K562 (cell line): ENCODE data around the gene NLRP9. TPM values are rescaled to one million over a fixed set of nuclear protein-coding genes. Genes with fewer than 3 reads are reported as not detected.
"Not testable (repeated sequence)": the region's sequence is repeated elsewhere in the genome, so short reads cannot be mapped to it uniquely, and the experiment has no call there.

Source experiments
- ATAC-seq: fragments of 200-7000 bp; cut with Tn5 transposase; 3 replicates; pipeline ENCODE4 v1.9.1; 2020; ENCODE audit warnings: moderate library complexity
- BruUV-seq: library from RNA; stranded (reverse); fragments of 400-500 nt; replicated peaks from 2 replicates; lab custom pipeline; 2021; lab: Mats Ljungman, UMichigan
- CTCF ChIA-PET: fragments of 300-600 bp; formaldehyde crosslinking; extraction: SDS; loops from one replicate; lab custom pipeline; 2021; ENCODE audit warnings: low intra/inter-chr PET ratio; lab: Yijun Ruan, JAX
- POLR2A ChIA-PET: fragments of 300-600, 350-650 bp; sonication (Branson Sonifier 250); formaldehyde crosslinking; extraction: SDS; loops from one replicate; lab custom pipeline; 2021; ENCODE audit warnings: antibody characterized with exemption, inconsistent platforms; lab: Yijun Ruan, JAX
- DNase-seq, 4 experiments: peaks; one replicate each; pipeline versions ENCODE4 v3.0.0 to v3.0.0-alpha.2; 2011 to 2018; ENCODE audit warnings: low spot score in 3 of 4, mixed read lengths in 3 of 4; ENCODE audit errors: extremely low read depth in 1 of 4
- FAIRE-seq: peaks from 2 replicates; lab custom pipeline; 2011; peaks lifted over from hg19 to GRCh38; lab: Jason Lieb, UNC
- H2AFZ ChIP-seq: 2 replicates; pipeline ENCODE4 v1.6.0; 2011; ENCODE audit warnings: low read depth, low read length, control low read depth, inconsistent platforms
- H3K27ac ChIP-seq: fragments of 200-600 bp; 3 replicates; pipeline ENCODE4 v1.8.0; 2011; ENCODE audit warnings: low read depth, mild to moderate bottlenecking, control low read depth, inconsistent platforms, low read length, moderate library complexity, mixed read lengths; ENCODE audit errors: extremely low read depth
- H3K27me3 ChIP-seq, 2 experiments: fragments of 300-600 bp in 1 of 2; 2 replicates in 1 of 2; 3 replicates in 1 of 2; pipeline versions ENCODE4 v1.6.0 to v1.8.0; 2011; ENCODE audit warnings: inconsistent platforms in 2 of 2, low read length in 2 of 2, mild to moderate bottlenecking in 1 of 2, mixed read lengths in 1 of 2, moderate library complexity in 1 of 2; ENCODE audit not compliant: control insufficient read depth in 2 of 2, insufficient read depth in 2 of 2
- H3K36me3 ChIP-seq: fragments of 300-600 bp; 3 replicates; pipeline ENCODE4 v1.8.0; 2011; ENCODE audit warnings: mild to moderate bottlenecking, low read length, inconsistent platforms; ENCODE audit not compliant: control insufficient read depth, insufficient read depth
- H3K4me1 ChIP-seq, 2 experiments: fragments of 200-600 bp in 1 of 2; replicated peaks in 1 of 2; 2 replicates in 1 of 2; 3 replicates in 1 of 2; pipeline versions ENCODE4 v1.5.1 to v1.8.0; 2011; ENCODE audit warnings: inconsistent platforms in 2 of 2, low read length in 2 of 2, mild to moderate bottlenecking in 1 of 2, mixed read lengths in 1 of 2, moderate library complexity in 1 of 2; ENCODE audit not compliant: control insufficient read depth in 2 of 2, insufficient read depth in 2 of 2
- H3K4me2 ChIP-seq: 2 replicates; pipeline ENCODE4 v1.6.1; 2011; ENCODE audit warnings: low read length, control low read depth, inconsistent platforms, mixed read lengths; ENCODE audit not compliant: insufficient read depth
- H3K4me3 ChIP-seq: fragments of 200-600 bp; sonication (generic), shearing (Covaris generic); 2 replicates; pipeline ENCODE4 v1.5.1; 2016; ENCODE audit warnings: control low read depth, inconsistent platforms
- H3K79me2 ChIP-seq: fragments of 200-600 bp; 3 replicates; pipeline ENCODE4 v1.8.0; 2011; ENCODE audit warnings: low read length, inconsistent platforms; ENCODE audit not compliant: control insufficient read depth, insufficient read depth
- H3K9ac ChIP-seq, 2 experiments: 2 replicates each; pipeline versions ENCODE4 v1.6.0 to v1.6.1; 2011; ENCODE audit warnings: low read depth in 2 of 2, low read length in 2 of 2, control low read depth in 1 of 2, inconsistent platforms in 1 of 2, mild to moderate bottlenecking in 1 of 2, mixed read lengths in 1 of 2; ENCODE audit not compliant: insufficient read depth in 1 of 2
- H3K9me1 ChIP-seq: one replicate; pipeline ENCODE4 v1.6.0; 2011; ENCODE audit warnings: inconsistent platforms, mild to moderate bottlenecking, low read length, moderate library complexity; ENCODE audit not compliant: control insufficient read depth, insufficient read depth
- H3K9me3 ChIP-seq: replicated peaks from 2 replicates; pipeline ENCODE4 v1.5.1; 2011; ENCODE audit warnings: low read depth, low read length, inconsistent platforms; ENCODE audit not compliant: control insufficient read depth, insufficient read depth
- H4K20me1 ChIP-seq: replicated peaks from 2 replicates; pipeline ENCODE4 v1.6.1; 2011; ENCODE audit warnings: low read length, inconsistent platforms, mixed read lengths; ENCODE audit not compliant: control insufficient read depth, insufficient read depth
- E2F3 ChIP-seq: fragments of 250-450 bp; sonication (Bioruptor Pico); IDR thresholded peaks from 2 replicates; pipeline ENCODE4 v1.4.0; 2020; ENCODE audit warnings: mild to moderate bottlenecking
- MYBL2 ChIP-seq, 2 experiments: fragments of 450-650 bp in 1 of 2; sonication (generic) in 1 of 2; formaldehyde crosslinking in 1 of 2; IDR thresholded peaks; 2 replicates each; pipeline versions ENCODE4 v1.6.1 to v1.8.1; 2017 to 2022; ENCODE audit warnings: borderline replicate concordance in 1 of 2, inconsistent platforms in 1 of 2, low read depth in 1 of 2, mild to moderate bottlenecking in 1 of 2, missing genetic modification reagents in 1 of 2, moderate library complexity in 1 of 2
- ZBTB7A ChIP-seq: IDR thresholded peaks from 2 replicates; pipeline ENCODE4 v1.6.1; 2011; ENCODE audit warnings: low read depth, mild to moderate bottlenecking, low read length, moderate library complexity, borderline replicate concordance; ENCODE audit not compliant: control insufficient read depth
- ZNF699 ChIP-seq: fragments of 250-450 bp; sonication (Bioruptor Pico); IDR thresholded peaks from 2 replicates; pipeline ENCODE4 v1.8.0; 2021; ENCODE audit warnings: mild to moderate bottlenecking, moderate library complexity; ENCODE audit not compliant: insufficient replicate concordance
- WGBS: fragments of 100-300 bp; shearing (Covaris generic); methylation state at CpG from one replicate; pipeline ENCODE4 v1.1.6; 2016; ENCODE audit warnings: low coverage, mixed read lengths; ENCODE audit not compliant: insufficient coverage; ENCODE audit errors: missing lambda C conversion rate; 5-methylcytosine and 5-hydroxymethylcytosine counted together
- in situ Hi-C: fragments of 300-500 bp; cut with MboI; formaldehyde crosslinking; loops from 4 replicates; pipeline ENCODE4 v1.15.0; 2018; ENCODE audit warnings: inconsistent platforms, mixed read lengths
- intact Hi-C: fragments of 100-400 bp; cut with micrococcal nuclease; formaldehyde crosslinking; loops from 2 replicates; pipeline ENCODE4 v1.14.2; 2022
- polyA plus RNA-seq, 8 experiments: library from polyadenylated mRNA; depleted of rRNA in 4 of 8; stranded (reverse) in 5 of 8; unstranded in 3 of 8; fragments of >200 nt; fragmentation: Nextera tagmentation in 2 of 8; fragmentation: Illumina TruSeq in 1 of 8; extraction: Ambion mirVana in 2 of 8; extraction: Trizol in 1 of 8; gene quantifications; 2 replicates each; pipeline versions ENCODE4 v1.2.1 to v1.2.3, GENCODE V29; 2011 to 2014; ENCODE audit warnings: inconsistent platforms in 1 of 8, missing spikeins in 1 of 8
- total RNA-seq, 7 experiments: library from RNA; depleted of rRNA in 6 of 7; stranded (reverse); fragments of >200 nt in 6 of 7; fragmentation: Illumina TruSeq in 2 of 7; extraction: Trizol in 2 of 7; gene quantifications; 2 replicates each; pipeline versions ENCODE4 v1.2.1 to v1.2.3, GENCODE V29; 2011 to 2021; ENCODE audit warnings: low replicate concordance in 1 of 7
- TF ChIP-seq, protein P1 (sequence below): sonication (generic); formaldehyde crosslinking; IDR thresholded peaks from 2 replicates; pipeline ENCODE4 v1.4.0; 2020; ENCODE audit warnings: mild to moderate bottlenecking, missing genetic modification reagents
- TF ChIP-seq, protein P2 (sequence below): sonication (generic); formaldehyde crosslinking; IDR thresholded peaks from 2 replicates; pipeline ENCODE4 v1.9.0; 2022; ENCODE audit warnings: mild to moderate bottlenecking, missing genetic modification reagents

NLRP9 gene
- total and polyA plus RNA-seq, 9 of the 15 experiments (the other 6 are each of a cell fraction or from before 2014, with no cell fraction given) = not detected

DNA sequence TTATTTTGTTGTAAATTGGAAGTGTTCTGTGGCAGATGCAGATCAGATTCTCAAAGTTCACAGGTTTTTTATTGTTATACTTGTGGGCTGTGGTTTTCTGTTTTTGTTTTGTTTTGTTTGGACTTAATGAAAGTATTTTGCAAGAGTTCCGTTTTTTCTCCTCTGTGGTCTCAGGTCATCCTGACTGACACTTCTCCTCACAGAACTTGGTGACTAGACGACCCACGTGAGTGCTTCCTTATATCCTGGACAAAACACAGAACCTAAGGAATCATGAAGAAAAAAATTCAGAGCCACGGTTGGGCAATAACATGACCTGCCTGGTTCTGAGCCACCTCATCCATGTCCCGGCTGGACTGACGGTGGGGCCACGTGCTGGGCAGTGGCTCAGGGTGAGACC, 28.3 kb upstream of the NLRP9 start (continued):
- TF ChIP-seq ZBTB7A = no peak
- no peak for TF ChIP-seq ZNF699 (CRISPR knock-in tag)
- TF ChIP-seq, protein P1, sequence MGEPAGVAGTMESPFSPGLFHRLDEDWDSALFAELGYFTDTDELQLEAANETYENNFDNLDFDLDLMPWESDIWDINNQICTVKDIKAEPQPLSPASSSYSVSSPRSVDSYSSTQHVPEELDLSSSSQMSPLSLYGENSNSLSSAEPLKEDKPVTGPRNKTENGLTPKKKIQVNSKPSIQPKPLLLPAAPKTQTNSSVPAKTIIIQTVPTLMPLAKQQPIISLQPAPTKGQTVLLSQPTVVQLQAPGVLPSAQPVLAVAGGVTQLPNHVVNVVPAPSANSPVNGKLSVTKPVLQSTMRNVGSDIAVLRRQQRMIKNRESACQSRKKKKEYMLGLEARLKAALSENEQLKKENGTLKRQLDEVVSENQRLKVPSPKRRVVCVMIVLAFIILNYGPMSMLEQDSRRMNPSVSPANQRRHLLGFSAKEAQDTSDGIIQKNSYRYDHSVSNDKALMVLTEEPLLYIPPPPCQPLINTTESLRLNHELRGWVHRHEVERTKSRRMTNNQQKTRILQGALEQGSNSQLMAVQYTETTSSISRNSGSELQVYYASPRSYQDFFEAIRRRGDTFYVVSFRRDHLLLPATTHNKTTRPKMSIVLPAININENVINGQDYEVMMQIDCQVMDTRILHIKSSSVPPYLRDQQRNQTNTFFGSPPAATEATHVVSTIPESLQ (CRISPR knock-in tag) = no peak
- TF ChIP-seq MYBL2 (IDR thresholded peaks at IDR 0.05; ENCODE audit: low read depth) = no peak
- TF ChIP-seq MYBL2 (CRISPR knock-in tag; IDR thresholded peaks at IDR 0.05; ENCODE audit: borderline replicate concordance) = no peak
- TF ChIP-seq E2F3 (CRISPR knock-in tag) = no peak
- TF ChIP-seq, protein P2, sequence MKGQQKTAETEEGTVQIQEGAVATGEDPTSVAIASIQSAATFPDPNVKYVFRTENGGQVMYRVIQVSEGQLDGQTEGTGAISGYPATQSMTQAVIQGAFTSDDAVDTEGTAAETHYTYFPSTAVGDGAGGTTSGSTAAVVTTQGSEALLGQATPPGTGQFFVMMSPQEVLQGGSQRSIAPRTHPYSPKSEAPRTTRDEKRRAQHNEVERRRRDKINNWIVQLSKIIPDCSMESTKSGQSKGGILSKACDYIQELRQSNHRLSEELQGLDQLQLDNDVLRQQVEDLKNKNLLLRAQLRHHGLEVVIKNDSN (CRISPR knock-in tag) = no peak

DNA sequence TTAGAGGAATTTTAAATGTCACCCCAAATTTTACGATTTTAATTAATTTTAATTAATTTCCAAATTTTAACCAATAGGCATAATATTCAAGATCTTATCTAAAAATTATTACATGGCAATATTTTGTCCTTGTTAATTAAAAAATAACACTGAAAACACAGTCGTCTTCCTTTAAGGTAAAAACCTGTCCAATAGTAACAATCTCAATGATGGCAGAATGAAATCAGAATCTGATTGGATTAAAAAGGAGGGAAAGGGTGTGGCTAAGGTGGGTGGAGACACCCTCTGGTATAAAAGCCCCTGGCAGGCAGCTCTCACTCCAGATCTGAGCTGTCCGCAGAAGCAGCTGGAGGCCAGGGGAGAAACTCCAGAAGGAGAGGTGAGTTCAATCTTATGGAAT, 20.6 kb upstream of the NLRP9 start, which contains the start of gene RFPL4A:
RFPL4A (plus strand) TSS at position 301 of the 400 bp plus-strand sequence. CDS start 2,704 bp downstream, outside the sequence.
- WGBS = 0% methylated on average over 1 of the region's 3 CpGs
- in situ Hi-C loops, H3K4me3 ChIP-seq, CTCF ChIA-PET, BruUV-seq, H3K9me1 ChIP-seq, H3K9me3 ChIP-seq, H3K79me2 ChIP-seq, POLR2A ChIA-PET, H3K4me1 ChIP-seq, intact Hi-C loops, H3K9ac ChIP-seq, DNase-seq, H3K27ac ChIP-seq, H3K4me2 ChIP-seq, H4K20me1 ChIP-seq, H3K36me3 ChIP-seq, ATAC-seq: not testable (repeated sequence)
- H3K27me3 ChIP-seq = peaks cover 11 to 20% of the 10 kb centered on the region in 2 experiments; a peak in 4 of 5 replicates
- peak; percentile 26 for FAIRE-seq
- peak within 1 kb of the TSS; percentile 44; the same call in 1 of the 2 replicates for H2AFZ ChIP-seq
